Breast epithelium (tissue), 4 donors: Measurements from ENCODE around the gene LPIN3. TPM values are rescaled to one million over a fixed set of nuclear protein-coding genes. Genes with fewer than 3 reads are reported as not detected.

Experiments used
- DNase-seq, 2 donors: peaks; one replicate each; pipeline ENCODE4 v3.0.0-alpha.2; 2019; ENCODE audit warnings: low spot score in 2 of 2
- H3K27ac ChIP-seq, 2 donors: fragments of 200-600 bp; sonication (generic) in 1 of 2; one replicate each; pipeline ENCODE4 v1.5.1; 2016 to 2019; ENCODE audit warnings: mild to moderate bottlenecking in 1 of 2
- H3K27me3 ChIP-seq, 2 donors: fragments of 200-600 bp; sonication (generic) in 1 of 2; one replicate each; pipeline versions ENCODE4 v1.5.1 to v1.6.0; 2017 to 2019; ENCODE audit warnings: control low read depth in 1 of 2, mild to moderate bottlenecking in 1 of 2
- H3K36me3 ChIP-seq: fragments of 200-600 bp; one replicate; pipeline ENCODE4 v1.5.1; 2019
- H3K4me1 ChIP-seq, 2 donors: fragments of 200-600 bp; sonication (generic); one replicate each; pipeline ENCODE4 v1.5.1; 2016 to 2019; ENCODE audit warnings: control low read depth in 1 of 2
- H3K4me3 ChIP-seq, 3 donors: fragments of 200-600 bp; sonication (generic); 1 replicate in 2 of 3; 2 replicates in 1 of 3; pipeline ENCODE4 v1.5.1; 2016 to 2019; ENCODE audit warnings: mild to moderate bottlenecking in 3 of 3, moderate library complexity in 2 of 3
- H3K9me3 ChIP-seq, 2 donors: fragments of 200-600 bp; sonication (generic) in 1 of 2; one replicate each; pipeline ENCODE4 v1.5.1; 2016 to 2019; ENCODE audit warnings: control low read depth in 1 of 2
- POLR2A ChIP-seq: fragments of 450-650 bp; IDR thresholded peaks from one replicate; pipeline ENCODE4 v1.6.1; 2016; ENCODE audit warnings: antibody characterized with exemption, mild to moderate bottlenecking, moderate library complexity
- POLR2AphosphoS5 ChIP-seq, 3 donors: sonication (generic); formaldehyde crosslinking; IDR thresholded peaks; one replicate each; pipeline ENCODE4 v1.6.1; 2017; ENCODE audit warnings: antibody characterized with exemption in 3 of 3
- intact Hi-C: fragments of 100-400 bp; cut with DNase I; formaldehyde crosslinking; loops from one replicate; pipeline ENCODE4 v1.15.1; 2023; ENCODE audit warnings: low total_unique reads
- total RNA-seq, 3 donors: library from RNA; depleted of rRNA; stranded (reverse); fragments of >200 nt; gene quantifications; one replicate each; pipeline ENCODE4 v1.1.0, GENCODE V29; 2016
- TF ChIP-seq, protein P1 (sequence below), 3 donors: fragments of 450-650 bp; IDR thresholded peaks; one replicate each; pipeline ENCODE4 v1.5.1; 2016 to 2017; ENCODE audit warnings: antibody characterized with exemption in 3 of 3, mild to moderate bottlenecking in 3 of 3, moderate library complexity in 3 of 3

The LPIN3 gene
- total RNA-seq, 3 donors from 2014 or later, result 20.8 to 43.2 (median 39.0) TPM

DNA sequence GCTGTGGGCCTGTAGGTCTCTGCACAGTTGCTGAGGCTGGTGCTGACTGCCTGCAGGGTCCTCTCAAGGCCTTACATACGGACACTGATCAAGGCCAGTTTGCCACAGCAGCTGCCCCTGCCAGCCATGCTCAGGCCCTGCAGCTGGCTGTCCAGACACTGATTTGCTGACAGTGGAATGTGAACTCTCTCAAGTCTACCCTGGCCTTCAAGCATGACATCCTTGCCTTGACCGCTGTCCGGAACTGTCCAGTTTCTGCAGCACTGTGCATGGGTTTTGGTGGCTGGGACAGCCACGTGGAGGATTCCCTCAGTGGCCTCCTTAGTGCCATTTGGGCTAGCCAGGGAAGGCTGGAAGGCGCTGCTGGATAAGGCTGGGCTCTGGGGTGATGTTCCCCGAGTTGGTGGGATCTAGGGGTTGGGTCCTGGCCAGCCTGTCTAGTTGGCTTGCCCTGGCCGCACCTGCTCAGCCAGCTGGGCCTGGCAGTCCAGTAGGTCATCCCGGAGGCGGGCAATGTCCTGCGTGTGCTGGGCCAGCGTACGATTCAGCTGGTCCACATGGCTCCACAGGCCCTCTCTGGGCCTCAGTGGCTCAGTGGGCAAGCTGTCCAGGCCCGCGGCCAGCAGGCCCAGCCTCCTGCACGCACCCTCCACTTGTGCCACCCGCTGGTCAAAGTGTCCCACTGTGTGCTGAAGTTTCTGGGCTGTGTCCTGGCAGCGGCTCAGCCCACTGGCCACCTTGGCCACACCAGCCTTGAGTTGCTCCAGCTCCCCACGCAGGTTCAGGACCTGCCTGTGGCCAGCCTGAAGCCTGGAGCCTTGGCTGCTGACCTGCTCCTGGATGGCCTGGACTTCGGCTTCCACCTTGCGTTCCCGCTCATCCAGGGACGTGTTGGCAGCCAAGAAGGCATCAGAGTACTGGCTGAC lies 20.5 kb downstream of the LPIN3 start:
- H3K27ac ChIP-seq, result peak overlapping the region in 1 of 2 donors; percentile 72
- TF ChIP-seq POLR2AphosphoS5 (IDR thresholded peaks at IDR 0.05) (no peak), POLR2A (no peak)
- TF ChIP-seq, protein P1, sequence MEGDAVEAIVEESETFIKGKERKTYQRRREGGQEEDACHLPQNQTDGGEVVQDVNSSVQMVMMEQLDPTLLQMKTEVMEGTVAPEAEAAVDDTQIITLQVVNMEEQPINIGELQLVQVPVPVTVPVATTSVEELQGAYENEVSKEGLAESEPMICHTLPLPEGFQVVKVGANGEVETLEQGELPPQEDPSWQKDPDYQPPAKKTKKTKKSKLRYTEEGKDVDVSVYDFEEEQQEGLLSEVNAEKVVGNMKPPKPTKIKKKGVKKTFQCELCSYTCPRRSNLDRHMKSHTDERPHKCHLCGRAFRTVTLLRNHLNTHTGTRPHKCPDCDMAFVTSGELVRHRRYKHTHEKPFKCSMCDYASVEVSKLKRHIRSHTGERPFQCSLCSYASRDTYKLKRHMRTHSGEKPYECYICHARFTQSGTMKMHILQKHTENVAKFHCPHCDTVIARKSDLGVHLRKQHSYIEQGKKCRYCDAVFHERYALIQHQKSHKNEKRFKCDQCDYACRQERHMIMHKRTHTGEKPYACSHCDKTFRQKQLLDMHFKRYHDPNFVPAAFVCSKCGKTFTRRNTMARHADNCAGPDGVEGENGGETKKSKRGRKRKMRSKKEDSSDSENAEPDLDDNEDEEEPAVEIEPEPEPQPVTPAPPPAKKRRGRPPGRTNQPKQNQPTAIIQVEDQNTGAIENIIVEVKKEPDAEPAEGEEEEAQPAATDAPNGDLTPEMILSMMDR (IDR thresholded peaks at IDR 0.05), result no peak
- H3K4me1 ChIP-seq, result no peaks in the 10 kb centered on the region
- DNase-seq, result no peak
- H3K36me3 ChIP-seq, result no peaks in the 10 kb centered on the region
- H3K27me3 ChIP-seq, result peaks cover 0 to 12% of the 10 kb centered on the region in 2 donors
- H3K4me3 ChIP-seq, result no peak overlapping the region
- intact Hi-C loops, result no loop called here
- H3K9me3 ChIP-seq, result no peaks in the 10 kb centered on the region

DNA sequence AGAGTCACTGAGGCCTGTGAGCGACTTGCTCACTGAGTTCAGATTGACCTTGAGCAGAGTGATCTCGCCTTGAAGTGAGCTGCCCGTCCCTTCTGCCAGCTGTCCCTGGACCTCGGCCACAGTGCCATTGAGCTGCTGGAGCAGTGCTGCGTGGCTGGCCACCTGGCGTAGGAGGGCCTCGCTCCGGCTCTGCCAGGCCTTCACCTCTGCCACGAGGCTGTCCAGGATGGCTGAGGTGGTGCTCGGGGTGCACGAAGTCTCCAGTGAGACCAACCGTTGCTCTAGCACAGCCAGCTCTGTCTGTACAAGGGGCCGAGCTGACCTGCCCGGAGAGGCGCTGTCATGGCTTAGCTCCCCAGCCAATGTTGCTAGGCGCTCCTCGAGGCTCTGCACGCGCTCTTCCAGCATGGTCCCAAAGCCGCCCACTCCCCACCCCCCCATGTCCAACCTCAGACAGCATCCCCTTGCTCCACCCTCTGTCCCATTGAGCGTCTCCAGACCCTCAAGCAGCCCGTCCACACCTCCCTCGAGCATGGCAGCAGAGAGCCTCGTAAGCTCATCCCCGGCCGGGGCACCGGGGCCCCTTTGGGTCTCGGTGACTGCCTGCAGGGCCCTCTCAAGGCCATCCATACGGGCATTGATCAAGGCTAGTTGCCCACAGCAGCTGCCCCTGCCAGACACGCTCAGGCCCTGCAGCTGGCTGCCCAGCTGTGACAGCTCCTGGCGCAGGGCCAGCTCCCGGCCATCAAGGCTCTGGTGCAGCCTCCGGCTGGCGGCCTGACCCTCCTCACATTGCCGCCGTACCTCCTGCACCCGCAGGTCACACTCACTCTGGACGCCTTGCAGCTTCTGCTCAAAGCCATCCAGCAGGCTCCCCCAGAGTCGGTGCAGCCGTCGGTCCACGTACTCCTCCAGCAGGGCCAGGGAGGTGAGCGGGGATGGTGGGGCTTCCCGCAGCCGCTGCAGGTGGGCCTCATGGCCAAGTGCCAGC lies 21.4 kb downstream of the LPIN3 start:
- Histone ChIP-seq H3K27ac (no peak overlapping the region), H3K36me3 (no peaks in the 10 kb centered on the region), H3K9me3 (no peaks in the 10 kb centered on the region), H3K4me1 (no peaks in the 10 kb centered on the region), H3K27me3 (peaks cover 3 to 17% of the 10 kb centered on the region in 2 donors), H3K4me3 (no peak overlapping the region)
- intact Hi-C loops, result no loop called here
- DNase-seq, result no peak
- no peak for TF ChIP-seq POLR2A
- TF ChIP-seq POLR2AphosphoS5 (IDR thresholded peaks at IDR 0.05), result no peak
- TF ChIP-seq, protein P1 (IDR thresholded peaks at IDR 0.05), result no peak

GRCh38 chr20:41362748-41363140 lies 22.1 kb downstream of the LPIN3 start:
- H3K4me1 ChIP-seq, result no peaks in the 10 kb centered on the region
- no peak overlapping the region for H3K4me3 ChIP-seq
- TF ChIP-seq POLR2AphosphoS5 (IDR thresholded peaks at IDR 0.05) (no peak), POLR2A (no peak)
- TF ChIP-seq, protein P1 (IDR thresholded peaks at IDR 0.05), result no peak
- no peaks in the 10 kb centered on the region for H3K9me3 ChIP-seq
- H3K27me3 ChIP-seq, result peaks cover 3 to 22% of the 10 kb centered on the region in 2 donors
- H3K36me3 ChIP-seq, result no peaks in the 10 kb centered on the region
- H3K27ac ChIP-seq, result no peak overlapping the region
- no peak for DNase-seq
- intact Hi-C loops, result no loop called here

DNA sequence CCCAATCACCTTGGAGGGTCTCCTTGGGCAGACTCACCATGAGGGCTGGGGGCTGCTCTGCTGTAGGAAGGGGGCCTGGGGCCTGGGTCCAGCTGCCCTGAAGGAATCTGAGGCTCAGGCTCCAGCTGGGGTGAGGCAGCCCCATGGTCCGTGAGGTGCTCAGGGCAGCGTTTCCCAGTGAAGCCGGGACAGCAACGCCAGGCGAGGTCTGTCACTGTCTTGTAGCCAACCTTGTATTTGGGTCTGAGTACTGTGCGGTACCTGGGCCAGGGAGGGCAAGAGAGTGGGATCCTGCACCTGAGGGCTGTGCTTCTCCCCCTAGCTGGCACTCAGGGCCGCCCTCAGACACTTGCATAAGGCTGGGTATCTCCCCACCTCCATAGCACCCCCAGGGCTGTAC lies 23.0 kb downstream of the LPIN3 start:
- intact Hi-C loops, result no loop called here
- no peaks in the 10 kb centered on the region for H3K9me3 ChIP-seq
- no peak overlapping the region for H3K27ac ChIP-seq
- H3K36me3 ChIP-seq, result no peaks in the 10 kb centered on the region
- H3K4me3 ChIP-seq, result no peak overlapping the region
- no peak for DNase-seq
- no peak for TF ChIP-seq POLR2A
- TF ChIP-seq, protein P1 (IDR thresholded peaks at IDR 0.05), result no peak
- no peak for TF ChIP-seq POLR2AphosphoS5 (IDR thresholded peaks at IDR 0.05)
- H3K4me1 ChIP-seq, result no peaks in the 10 kb centered on the region
- H3K27me3 ChIP-seq, result peaks cover 3 to 22% of the 10 kb centered on the region in 2 donors
